Neural progenitor cell (in vitro differentiated cells): ENCODE data around the gene ZHX3.

Source experiments
- EZH2 ChIP-seq: fragments of 200-600 bp; sonication (generic); IDR thresholded peaks from 2 replicates; pipeline ENCODE4 v1.6.1; 2017; ENCODE audit warnings: antibody characterized with exemption, mild to moderate bottlenecking, moderate library complexity
- TF ChIP-seq, protein P1 (sequence below): fragments of 200-600 bp; sonication (generic); IDR thresholded peaks from 2 replicates; pipeline ENCODE4 v1.5.1; 2017; ENCODE audit warnings: antibody characterized with exemption, mild to moderate bottlenecking

DNA sequence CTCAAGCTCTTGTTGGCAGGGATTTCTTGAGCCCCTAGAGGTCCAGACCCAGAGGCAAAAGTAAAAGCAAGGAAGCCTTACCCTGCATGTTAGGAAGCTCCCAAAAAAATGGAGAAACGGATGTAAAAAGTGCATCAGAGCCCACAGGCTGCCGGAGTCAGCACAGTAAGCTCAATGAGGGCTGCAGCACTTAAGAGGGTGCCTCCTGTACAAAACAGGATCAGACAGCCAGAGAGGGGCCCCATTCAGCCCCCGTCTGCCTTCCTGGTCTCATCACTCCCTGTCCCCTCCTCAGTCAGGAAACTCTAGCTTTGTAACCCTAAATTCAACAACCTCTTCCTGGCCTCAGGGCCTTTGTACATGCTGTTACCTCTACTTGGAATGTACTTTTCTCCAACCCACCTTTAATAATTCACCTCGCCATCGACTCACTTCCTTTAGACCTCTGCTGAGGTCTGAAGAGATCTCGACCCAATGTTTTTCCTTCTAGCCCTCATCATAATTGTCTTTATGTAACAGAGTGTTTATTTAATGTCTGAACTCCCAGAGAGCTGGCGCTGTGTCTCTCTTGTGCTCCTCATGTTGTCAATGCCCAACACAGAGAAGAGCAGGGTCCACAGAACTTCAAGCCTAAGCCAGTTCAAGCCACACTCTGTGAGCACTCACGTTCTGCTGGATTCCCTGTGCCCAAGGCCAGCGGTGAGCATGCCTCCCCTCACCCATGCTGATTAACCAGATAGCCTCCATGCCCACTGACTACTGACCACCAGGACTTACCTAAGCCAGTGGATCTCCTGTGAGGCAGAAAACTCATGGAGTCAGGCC lies 183.0 kb downstream of the ZHX3 start:
- TF ChIP-seq, protein P1, sequence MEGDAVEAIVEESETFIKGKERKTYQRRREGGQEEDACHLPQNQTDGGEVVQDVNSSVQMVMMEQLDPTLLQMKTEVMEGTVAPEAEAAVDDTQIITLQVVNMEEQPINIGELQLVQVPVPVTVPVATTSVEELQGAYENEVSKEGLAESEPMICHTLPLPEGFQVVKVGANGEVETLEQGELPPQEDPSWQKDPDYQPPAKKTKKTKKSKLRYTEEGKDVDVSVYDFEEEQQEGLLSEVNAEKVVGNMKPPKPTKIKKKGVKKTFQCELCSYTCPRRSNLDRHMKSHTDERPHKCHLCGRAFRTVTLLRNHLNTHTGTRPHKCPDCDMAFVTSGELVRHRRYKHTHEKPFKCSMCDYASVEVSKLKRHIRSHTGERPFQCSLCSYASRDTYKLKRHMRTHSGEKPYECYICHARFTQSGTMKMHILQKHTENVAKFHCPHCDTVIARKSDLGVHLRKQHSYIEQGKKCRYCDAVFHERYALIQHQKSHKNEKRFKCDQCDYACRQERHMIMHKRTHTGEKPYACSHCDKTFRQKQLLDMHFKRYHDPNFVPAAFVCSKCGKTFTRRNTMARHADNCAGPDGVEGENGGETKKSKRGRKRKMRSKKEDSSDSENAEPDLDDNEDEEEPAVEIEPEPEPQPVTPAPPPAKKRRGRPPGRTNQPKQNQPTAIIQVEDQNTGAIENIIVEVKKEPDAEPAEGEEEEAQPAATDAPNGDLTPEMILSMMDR: no peak
- no peak for TF ChIP-seq EZH2
